SK-N-SH (cell line): ENCODE measurements around the gene NCF2.

Experiments
- EP300 ChIP-seq, 2 experiments: IDR thresholded peaks; 2 replicates each; pipeline versions ENCODE4 v1.4.0 to v1.6.1; 2012; ENCODE audit warnings: borderline replicate concordance in 1 of 2, low read depth in 1 of 2, low read length in 1 of 2
- EZH2phosphoT487 ChIP-seq: fragments of 200-600 bp; sonication (generic); IDR thresholded peaks from 2 replicates; pipeline ENCODE4 v1.6.1; 2017; ENCODE audit warnings: low read depth, mixed run types, mild to moderate bottlenecking, antibody characterized with exemption, moderate library complexity, borderline replicate concordance
- FOXJ3 ChIP-seq: sonication (generic); formaldehyde crosslinking; IDR thresholded peaks from 2 replicates; pipeline ENCODE4 v1.5.1; 2020; ENCODE audit warnings: mild to moderate bottlenecking, missing genetic modification reagents
- POLR2AphosphoS5 ChIP-seq: IDR thresholded peaks from 2 replicates; pipeline ENCODE4 v1.6.1; 2012; ENCODE audit warnings: low read depth, low read length
- SIN3A ChIP-seq: IDR thresholded peaks from 2 replicates; pipeline ENCODE4 v1.6.1; 2012; ENCODE audit warnings: low read depth, mild to moderate bottlenecking, low read length, moderate library complexity, borderline replicate concordance
- TAF1 ChIP-seq: IDR thresholded peaks from 2 replicates; pipeline ENCODE4 v1.6.1; 2012; ENCODE audit warnings: low read depth, mild to moderate bottlenecking, low read length, moderate library complexity, borderline replicate concordance
- TEAD4 ChIP-seq: IDR thresholded peaks from 2 replicates; pipeline ENCODE4 v1.4.0; 2012; ENCODE audit warnings: mild to moderate bottlenecking, borderline replicate concordance; ENCODE audit not compliant: insufficient read depth
- TF ChIP-seq, protein P1 (sequence below): fragments of 200-600 bp; sonication (generic); IDR thresholded peaks from 2 replicates; pipeline ENCODE4 v1.6.1; 2017; ENCODE audit warnings: antibody characterized with exemption, mild to moderate bottlenecking, moderate library complexity
- TF ChIP-seq, protein P2 (sequence below): IDR thresholded peaks from 2 replicates; pipeline ENCODE4 v1.4.0; 2012; ENCODE audit warnings: low read depth, borderline replicate concordance

DNA sequence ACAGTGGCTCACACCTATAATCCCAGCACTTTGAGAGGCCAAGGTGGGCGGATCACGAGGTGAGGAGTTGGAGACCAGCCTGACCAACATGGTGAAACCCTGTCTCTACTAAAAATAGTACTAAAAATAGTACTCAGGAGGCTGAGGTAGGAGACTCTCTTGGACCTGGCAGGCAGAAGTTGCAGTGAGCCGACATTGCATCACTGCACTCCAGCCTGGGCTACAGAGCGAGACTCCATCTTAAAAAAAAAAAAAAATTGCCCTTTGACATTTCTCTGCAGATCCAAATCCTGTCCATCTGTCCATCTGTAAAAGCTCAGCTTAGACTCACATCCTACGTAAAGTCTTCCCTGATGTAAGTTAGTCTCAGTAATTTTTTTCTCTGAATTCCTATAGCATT is 6.2 kb upstream of the NCF2 start:
- TF ChIP-seq, protein P1, sequence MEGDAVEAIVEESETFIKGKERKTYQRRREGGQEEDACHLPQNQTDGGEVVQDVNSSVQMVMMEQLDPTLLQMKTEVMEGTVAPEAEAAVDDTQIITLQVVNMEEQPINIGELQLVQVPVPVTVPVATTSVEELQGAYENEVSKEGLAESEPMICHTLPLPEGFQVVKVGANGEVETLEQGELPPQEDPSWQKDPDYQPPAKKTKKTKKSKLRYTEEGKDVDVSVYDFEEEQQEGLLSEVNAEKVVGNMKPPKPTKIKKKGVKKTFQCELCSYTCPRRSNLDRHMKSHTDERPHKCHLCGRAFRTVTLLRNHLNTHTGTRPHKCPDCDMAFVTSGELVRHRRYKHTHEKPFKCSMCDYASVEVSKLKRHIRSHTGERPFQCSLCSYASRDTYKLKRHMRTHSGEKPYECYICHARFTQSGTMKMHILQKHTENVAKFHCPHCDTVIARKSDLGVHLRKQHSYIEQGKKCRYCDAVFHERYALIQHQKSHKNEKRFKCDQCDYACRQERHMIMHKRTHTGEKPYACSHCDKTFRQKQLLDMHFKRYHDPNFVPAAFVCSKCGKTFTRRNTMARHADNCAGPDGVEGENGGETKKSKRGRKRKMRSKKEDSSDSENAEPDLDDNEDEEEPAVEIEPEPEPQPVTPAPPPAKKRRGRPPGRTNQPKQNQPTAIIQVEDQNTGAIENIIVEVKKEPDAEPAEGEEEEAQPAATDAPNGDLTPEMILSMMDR = no peak
- TF ChIP-seq EZH2phosphoT487 (no peak), FOXJ3 (CRISPR knock-in tag) (no peak), TEAD4 (no peak), SIN3A (no peak), POLR2AphosphoS5 (no peak), TAF1 (no peak), EP300 (IDR thresholded peaks at IDR 0.05; ENCODE audit: borderline replicate concordance in 1 of 2, low read depth in 1 of 2, low read length in 1 of 2) (no peak)
- TF ChIP-seq, protein P2, sequence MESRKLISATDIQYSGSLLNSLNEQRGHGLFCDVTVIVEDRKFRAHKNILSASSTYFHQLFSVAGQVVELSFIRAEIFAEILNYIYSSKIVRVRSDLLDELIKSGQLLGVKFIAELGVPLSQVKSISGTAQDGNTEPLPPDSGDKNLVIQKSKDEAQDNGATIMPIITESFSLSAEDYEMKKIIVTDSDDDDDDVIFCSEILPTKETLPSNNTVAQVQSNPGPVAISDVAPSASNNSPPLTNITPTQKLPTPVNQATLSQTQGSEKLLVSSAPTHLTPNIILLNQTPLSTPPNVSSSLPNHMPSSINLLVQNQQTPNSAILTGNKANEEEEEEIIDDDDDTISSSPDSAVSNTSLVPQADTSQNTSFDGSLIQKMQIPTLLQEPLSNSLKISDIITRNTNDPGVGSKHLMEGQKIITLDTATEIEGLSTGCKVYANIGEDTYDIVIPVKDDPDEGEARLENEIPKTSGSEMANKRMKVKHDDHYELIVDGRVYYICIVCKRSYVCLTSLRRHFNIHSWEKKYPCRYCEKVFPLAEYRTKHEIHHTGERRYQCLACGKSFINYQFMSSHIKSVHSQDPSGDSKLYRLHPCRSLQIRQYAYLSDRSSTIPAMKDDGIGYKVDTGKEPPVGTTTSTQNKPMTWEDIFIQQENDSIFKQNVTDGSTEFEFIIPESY = no peak
